GM12865 (cell line): ENCODE measurements around the gene MYO1E.

Source experiments
- DNase-seq: peaks from one replicate; pipeline ENCODE4 v3.0.0; 2010; ENCODE audit warnings: low read depth
- H3K4me3 ChIP-seq: 2 replicates; pipeline ENCODE4 v1.5.1; 2011; ENCODE audit warnings: mild to moderate bottlenecking, low read depth, low read length, control low read depth
- TF ChIP-seq, protein P1 (sequence below): IDR thresholded peaks from 2 replicates; pipeline ENCODE4 v1.5.1; 2011; ENCODE audit warnings: low read length, control low read depth, low read depth, inconsistent platforms; ENCODE audit not compliant: insufficient read depth; ENCODE audit errors: missing control alignments

Gene MYO1E

DNA sequence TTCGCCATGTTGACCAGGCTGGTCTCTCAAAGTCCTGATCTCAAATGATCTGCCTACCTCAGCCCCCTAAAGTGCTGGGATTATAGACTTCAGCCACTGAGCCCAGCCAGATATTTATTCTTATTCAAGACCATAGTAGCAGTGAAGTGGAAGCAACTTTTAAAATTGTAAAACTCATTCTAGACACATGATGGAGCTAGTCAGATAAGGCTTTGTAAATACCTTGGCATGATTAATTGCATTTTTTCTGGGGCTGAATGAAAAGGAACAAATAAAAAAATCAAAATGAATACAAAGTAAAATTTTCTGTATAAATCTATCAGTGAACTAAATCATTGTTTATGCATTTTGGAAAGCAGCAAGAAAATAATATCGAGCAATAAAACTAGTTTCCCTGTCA is 4.1 kb upstream of the MYO1E start:
- TF ChIP-seq, protein P1, sequence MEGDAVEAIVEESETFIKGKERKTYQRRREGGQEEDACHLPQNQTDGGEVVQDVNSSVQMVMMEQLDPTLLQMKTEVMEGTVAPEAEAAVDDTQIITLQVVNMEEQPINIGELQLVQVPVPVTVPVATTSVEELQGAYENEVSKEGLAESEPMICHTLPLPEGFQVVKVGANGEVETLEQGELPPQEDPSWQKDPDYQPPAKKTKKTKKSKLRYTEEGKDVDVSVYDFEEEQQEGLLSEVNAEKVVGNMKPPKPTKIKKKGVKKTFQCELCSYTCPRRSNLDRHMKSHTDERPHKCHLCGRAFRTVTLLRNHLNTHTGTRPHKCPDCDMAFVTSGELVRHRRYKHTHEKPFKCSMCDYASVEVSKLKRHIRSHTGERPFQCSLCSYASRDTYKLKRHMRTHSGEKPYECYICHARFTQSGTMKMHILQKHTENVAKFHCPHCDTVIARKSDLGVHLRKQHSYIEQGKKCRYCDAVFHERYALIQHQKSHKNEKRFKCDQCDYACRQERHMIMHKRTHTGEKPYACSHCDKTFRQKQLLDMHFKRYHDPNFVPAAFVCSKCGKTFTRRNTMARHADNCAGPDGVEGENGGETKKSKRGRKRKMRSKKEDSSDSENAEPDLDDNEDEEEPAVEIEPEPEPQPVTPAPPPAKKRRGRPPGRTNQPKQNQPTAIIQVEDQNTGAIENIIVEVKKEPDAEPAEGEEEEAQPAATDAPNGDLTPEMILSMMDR, result no peak
- no peak overlapping the region for H3K4me3 ChIP-seq
- DNase-seq, result peak; percentile 41

DNA sequence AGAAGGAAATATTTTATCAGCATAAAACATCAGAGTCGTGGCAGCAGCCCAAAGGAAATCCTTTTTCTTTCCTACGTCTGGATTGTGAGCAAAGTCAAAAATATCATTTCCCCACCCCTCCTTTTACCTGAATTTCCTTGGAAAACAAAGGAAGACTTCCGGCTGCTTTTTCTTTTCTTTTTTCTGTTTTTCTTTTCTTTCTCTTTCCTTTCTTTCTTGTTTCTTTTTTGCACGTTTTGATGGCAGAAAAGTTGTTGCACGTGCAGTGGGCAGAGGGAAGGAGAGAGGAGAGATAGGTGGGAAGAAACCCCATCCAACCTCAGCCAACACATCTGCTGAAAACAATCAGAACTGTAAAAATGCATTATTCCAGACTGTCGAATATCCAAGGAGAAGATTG is 544 bp upstream of the MYO1E start:
- TF ChIP-seq, protein P1, result no peak
- DNase-seq, result no peak
- H3K4me3 ChIP-seq, result peak overlapping the region; percentile 62

DNA sequence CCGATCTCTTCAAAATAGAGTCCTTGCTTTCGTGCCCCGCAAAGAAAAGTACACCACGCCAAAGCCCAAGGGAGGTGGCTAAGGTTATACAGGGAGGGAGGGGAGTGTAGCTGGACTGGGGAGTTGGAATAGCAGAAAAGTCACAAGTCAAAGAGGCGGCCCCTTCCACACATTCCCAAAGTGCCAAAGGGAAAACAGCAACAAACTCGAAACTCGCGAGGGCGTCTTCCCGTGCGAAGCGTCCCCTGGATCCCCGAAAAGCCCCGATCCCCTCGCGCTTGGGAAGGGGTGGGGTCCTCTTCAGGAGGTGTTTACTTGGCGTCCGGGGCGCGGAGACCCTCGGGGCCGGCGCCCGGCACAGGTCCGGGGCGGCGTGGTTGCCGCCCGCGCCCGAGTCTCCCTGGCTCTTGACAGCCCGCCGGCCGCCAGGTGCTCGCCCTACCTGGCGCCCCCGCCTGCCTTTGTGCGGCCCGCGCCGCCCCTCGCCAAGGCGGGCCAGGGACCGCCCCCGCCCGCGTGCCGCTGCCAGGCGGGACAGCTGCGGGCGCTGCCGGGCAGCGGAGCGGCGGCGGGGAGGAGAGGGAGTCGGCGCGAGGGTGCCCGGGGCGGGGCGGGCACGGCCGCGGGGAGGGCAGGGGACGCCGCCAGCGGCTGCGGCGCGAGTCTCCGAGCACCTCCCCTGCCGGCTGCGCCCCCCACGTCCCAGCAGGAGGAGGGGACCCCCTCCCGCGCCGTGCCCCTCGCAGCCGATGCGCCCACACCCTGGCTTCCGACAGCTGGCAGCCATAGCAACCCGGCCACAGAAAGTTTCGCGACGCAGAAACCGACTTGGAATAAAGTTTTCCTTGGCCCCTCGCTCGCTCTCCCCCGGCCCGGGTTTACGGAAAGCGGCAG is 966 bp downstream of the MYO1E start:
- peak overlapping the region; percentile 70 for H3K4me3 ChIP-seq
- peak; percentile 48 for DNase-seq
- TF ChIP-seq, protein P1, result no peak

DNA sequence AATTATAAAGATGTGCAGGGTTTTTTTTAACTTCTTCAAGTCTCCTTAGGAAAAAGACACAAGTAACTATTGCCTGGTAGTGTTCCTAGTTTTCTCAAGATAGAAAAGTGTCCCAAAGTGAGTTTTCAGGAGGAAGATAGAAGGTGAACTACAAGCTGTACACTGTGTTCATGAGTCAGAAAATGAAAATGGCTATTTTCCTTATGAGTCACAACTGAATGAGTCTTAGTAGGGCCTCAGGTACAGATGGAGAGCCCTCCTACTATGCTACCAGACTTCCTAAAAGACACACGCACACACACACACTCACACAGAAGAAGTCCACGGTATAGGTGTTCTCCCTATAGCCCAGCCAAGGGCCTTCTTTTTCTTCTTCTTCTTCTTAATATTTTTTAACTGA is 3.1 kb downstream of the MYO1E start:
- TF ChIP-seq, protein P1, result no peak
- peak overlapping the region; percentile 70 for H3K4me3 ChIP-seq
- peak; percentile 67 for DNase-seq

DNA sequence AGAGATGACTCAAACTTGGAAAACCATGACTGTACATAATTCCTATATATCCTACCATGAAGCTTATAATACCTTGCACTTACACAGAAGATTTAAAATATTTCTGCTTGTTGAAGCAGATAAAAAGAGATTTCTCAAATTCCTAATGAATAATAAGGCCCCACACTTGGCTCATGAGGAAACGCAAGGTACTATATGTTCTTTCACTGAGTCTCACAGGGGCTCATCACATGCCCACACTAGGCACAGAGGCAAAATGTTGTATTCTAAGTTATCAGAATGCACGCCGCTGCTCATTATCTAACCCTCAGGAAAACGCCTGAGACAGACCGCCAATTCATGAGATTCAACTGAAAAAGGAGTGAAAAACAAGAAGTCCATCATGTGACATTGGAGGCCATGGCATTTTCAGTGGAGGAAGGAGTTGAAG is 5.6 kb downstream of the MYO1E start:
- TF ChIP-seq, protein P1, result no peak
- no peak overlapping the region for H3K4me3 ChIP-seq
- no peak for DNase-seq

DNA sequence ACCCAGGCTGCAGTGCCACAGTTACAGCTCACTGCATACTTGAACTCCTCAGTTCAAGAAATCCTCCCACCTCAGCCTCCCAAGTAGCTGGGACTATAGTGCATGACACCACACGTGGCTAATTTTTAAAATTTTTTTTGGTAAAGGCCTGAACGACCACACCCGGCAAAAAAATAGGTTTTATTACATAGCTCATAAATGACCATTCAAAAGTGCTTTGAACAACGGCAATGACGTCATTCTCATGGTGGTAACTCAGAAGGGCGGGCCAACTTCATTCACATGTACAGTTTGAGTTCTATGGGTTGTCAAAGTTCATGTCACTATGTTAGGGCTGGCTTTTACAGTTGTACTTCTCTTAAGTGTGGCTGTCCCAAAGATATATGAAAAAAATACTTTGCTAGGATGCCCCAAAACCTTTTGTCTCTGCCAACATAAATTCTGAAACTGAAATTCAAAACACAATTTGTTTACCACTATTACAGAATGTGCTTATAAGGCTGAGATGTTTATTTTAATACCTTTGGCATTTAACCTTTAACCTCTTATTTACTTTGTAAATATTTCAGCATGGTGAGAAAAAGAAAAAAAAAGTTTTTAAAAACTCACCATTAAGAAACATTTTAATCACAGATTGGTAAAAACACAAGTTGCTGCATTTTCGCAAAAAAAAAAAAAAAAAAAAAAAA is 6.2 kb downstream of the MYO1E start:
- DNase-seq, result peak; percentile 29
- TF ChIP-seq, protein P1, result no peak
- H3K4me3 ChIP-seq, result no peak overlapping the region
